Cardiac muscle cell (in vitro differentiated cells and primary cell): ENCODE results near the gene ALX3. TPM values are rescaled to one million over a fixed set of nuclear protein-coding genes. Genes with fewer than 3 reads are reported as not detected.

Source experiments
- DNase-seq, 2 donors: peaks; one replicate each; pipeline versions ENCODE4 v3.0.0 to v3.0.0-alpha.2; 2010 to 2017; ENCODE audit warnings: low read depth in 1 of 2, low spot score in 1 of 2
- H3K27ac ChIP-seq: fragments of 200-600 bp; sonication (generic); 2 replicates; pipeline ENCODE4 v1.5.1; 2016
- H3K27me3 ChIP-seq: fragments of 200-600 bp; sonication (generic); 2 replicates; pipeline ENCODE4 v1.6.0; 2016; ENCODE audit warnings: control low read depth
- H3K36me3 ChIP-seq: fragments of 200-600 bp; sonication (generic); 2 replicates; pipeline ENCODE4 v1.5.1; 2016; ENCODE audit warnings: control low read depth
- H3K4me1 ChIP-seq: fragments of 200-600 bp; sonication (generic); 2 replicates; pipeline ENCODE4 v1.8.1; 2017; ENCODE audit warnings: low read depth, mild to moderate bottlenecking, mixed run types
- H3K4me3 ChIP-seq: fragments of 200-600 bp; sonication (generic); 2 replicates; pipeline ENCODE4 v1.5.1; 2016; ENCODE audit warnings: mild to moderate bottlenecking
- H3K9me3 ChIP-seq: fragments of 200-600 bp; sonication (generic); 2 replicates; pipeline ENCODE4 v1.5.1; 2017; ENCODE audit warnings: low read depth, mild to moderate bottlenecking, control low read depth
- CTCF ChIP-seq: IDR thresholded peaks from 2 replicates; pipeline ENCODE4 v1.5.1; 2012; ENCODE audit warnings: low read depth, mild to moderate bottlenecking, low read length
- polyA plus RNA-seq: library from polyadenylated mRNA; unstranded; fragments of >200 nt; fragmentation: Nextera tagmentation; extraction: Ambion mirVana; gene quantifications from 2 replicates; pipeline ENCODE4 v1.2.1, GENCODE V29; 2016
- total RNA-seq: library from RNA; depleted of rRNA; stranded (reverse); fragments of >200 nt; gene quantifications from 2 replicates; pipeline ENCODE4 v1.2.3, GENCODE V29; 2016

The ALX3 gene
- total and polyA plus RNA-seq, 2 experiments from 2014 or later, result 1.1 TPM; not detected in 1

- peak in 1 of 2 donors; percentile 25 for DNase-seq
- no peaks in the 10 kb centered on the region for H3K4me1 ChIP-seq
- no peak for TF ChIP-seq CTCF
- no peak overlapping the region for H3K27ac ChIP-seq
- no peaks in the 10 kb centered on the region for H3K9me3 ChIP-seq
- no peak overlapping the region for H3K4me3 ChIP-seq
- peaks cover 78% of the 10 kb centered on the region for H3K27me3 ChIP-seq
- H3K36me3 ChIP-seq, result no peaks in the 10 kb centered on the region
Measured at GRCh38 chr1:110067479-110067892, 3.0 kb downstream of the ALX3 start.

- peak in 1 of 2 donors; percentile 18 for DNase-seq
- no peak overlapping the region for H3K27ac ChIP-seq
- H3K36me3 ChIP-seq, result no peaks in the 10 kb centered on the region
- H3K27me3 ChIP-seq, result peaks cover 62% of the 10 kb centered on the region
- H3K4me3 ChIP-seq, result no peak overlapping the region
- H3K9me3 ChIP-seq, result no peaks in the 10 kb centered on the region
- no peak for TF ChIP-seq CTCF
- H3K4me1 ChIP-seq, result no peaks in the 10 kb centered on the region
Measured at GRCh38 chr1:110065841-110066240, 4.6 kb downstream of the ALX3 start.

GRCh38 chr1:110064576-110065337, 5.7 kb downstream of the ALX3 start:
- Histone ChIP-seq H3K27me3 (peaks cover 51% of the 10 kb centered on the region), H3K9me3 (no peaks in the 10 kb centered on the region), H3K27ac (no peak overlapping the region), H3K36me3 (no peaks in the 10 kb centered on the region), H3K4me1 (no peaks in the 10 kb centered on the region), H3K4me3 (no peak overlapping the region)
- TF ChIP-seq CTCF, result no peak
- DNase-seq, result no peak

GRCh38 chr1:110063781-110064180, 6.7 kb downstream of the ALX3 start:
- no peak overlapping the region for H3K27ac ChIP-seq
- DNase-seq, result no peak
- no peaks in the 10 kb centered on the region for H3K9me3 ChIP-seq
- peaks cover 41% of the 10 kb centered on the region for H3K27me3 ChIP-seq
- no peak overlapping the region for H3K4me3 ChIP-seq
- H3K4me1 ChIP-seq, result no peaks in the 10 kb centered on the region
- no peak for TF ChIP-seq CTCF
- H3K36me3 ChIP-seq, result no peaks in the 10 kb centered on the region

GRCh38 chr1:110062612-110063011, 7.9 kb downstream of the ALX3 start:
- H3K4me1 ChIP-seq, result no peaks in the 10 kb centered on the region
- H3K27me3 ChIP-seq, result peaks cover 30% of the 10 kb centered on the region
- H3K36me3 ChIP-seq, result peaks cover 6% of the 10 kb centered on the region
- H3K27ac ChIP-seq, result no peak overlapping the region
- no peak overlapping the region for H3K4me3 ChIP-seq
- no peak for TF ChIP-seq CTCF
- H3K9me3 ChIP-seq, result no peaks in the 10 kb centered on the region
- no peak for DNase-seq
